Endothelial cell of hepatic sinusoid (primary cell): ENCODE measurements around the gene AKR7A2.
"Not testable (repeated sequence)": the region's sequence is repeated elsewhere in the genome, so short reads cannot be mapped to it uniquely, and the experiment has no call there.

Experiments
- in situ Hi-C: cut with HindIII; loops from 2 replicates; pipeline ENCODE4 v1.10.0; 2017; ENCODE audit warnings: low sequenced_read_pairs

The AKR7A2 gene

GRCh38 chr1:19309123-19309813, 2.7 kb downstream of the AKR7A2 start:
- in situ Hi-C loops: no loop called here

DNA sequence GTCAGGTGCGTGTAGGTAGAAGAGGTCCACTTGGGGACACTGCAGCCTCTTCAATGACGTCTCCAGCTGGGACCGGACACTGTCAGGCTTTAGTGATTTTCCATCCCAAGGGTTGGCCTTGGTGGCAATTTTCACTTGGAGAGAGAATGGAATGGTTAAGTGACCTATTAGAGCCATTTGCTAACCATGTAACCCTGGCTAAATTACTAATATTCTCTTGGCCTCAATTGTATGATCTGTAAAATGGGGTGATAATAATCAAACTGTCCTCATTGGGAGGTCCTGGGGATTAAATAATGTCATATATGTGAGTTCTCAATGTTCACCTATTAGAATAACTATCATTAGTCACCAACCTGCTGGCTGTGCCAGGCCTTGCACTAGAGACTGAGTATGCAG, 3.4 kb downstream of the AKR7A2 start:
- in situ Hi-C loops: no loop called here

DNA sequence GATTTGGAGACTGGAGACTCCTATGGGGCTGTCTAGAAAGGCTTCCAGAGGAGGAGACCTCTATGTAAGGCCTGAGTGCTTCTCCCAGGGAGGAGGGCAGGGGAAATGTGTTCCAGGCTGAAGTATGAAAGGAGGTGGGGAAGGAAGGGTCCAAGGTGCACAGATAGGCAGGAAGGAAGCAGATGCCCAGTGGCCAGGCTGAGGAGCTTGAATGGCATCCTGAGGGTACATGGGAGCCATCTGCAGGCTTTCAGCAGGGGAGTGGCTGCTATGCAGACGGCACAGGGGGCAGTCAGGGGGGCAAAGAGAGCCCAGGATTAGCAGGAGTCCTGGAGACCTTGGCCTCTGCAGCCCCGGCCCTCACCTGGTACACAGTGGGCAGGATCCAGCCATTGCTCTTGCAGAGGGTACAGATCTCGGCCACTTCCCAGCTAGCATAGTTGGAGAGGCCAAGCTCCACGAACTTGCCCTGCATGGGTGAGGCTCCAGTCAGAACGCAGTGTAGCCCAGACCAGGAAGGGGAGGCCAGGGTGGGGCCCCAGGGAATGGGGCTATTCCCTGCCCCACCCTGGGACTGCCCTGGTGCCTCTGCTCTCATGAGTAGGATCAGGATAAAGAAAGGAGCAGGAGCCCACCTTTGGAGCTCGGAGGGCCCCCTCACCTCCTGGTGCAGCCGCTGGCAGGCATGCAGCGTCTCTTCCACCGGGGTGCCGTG, 4.0 kb downstream of the AKR7A2 start:
- in situ Hi-C loops: no loop called here

DNA sequence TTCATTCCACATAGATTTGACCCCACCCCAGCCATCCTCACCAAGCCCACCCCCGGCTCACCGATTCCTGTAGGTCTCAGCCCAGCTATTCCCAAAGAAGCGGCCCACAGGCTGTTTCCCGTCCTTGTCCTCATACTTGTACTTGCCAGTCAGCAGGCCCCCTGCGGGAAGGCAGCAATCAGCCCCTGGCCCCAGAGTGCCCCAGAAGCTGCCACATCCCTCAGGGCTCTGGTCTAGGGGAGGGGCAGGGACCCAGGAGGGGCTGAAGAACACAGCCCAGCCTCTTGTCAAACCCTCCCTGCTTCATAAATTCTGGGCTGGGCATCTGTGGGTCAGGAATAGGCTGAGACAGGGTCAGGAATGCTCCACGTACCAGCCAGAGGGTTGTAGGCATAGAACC, 5.0 kb downstream of the AKR7A2 start:
- in situ Hi-C loops: no loop called here

DNA sequence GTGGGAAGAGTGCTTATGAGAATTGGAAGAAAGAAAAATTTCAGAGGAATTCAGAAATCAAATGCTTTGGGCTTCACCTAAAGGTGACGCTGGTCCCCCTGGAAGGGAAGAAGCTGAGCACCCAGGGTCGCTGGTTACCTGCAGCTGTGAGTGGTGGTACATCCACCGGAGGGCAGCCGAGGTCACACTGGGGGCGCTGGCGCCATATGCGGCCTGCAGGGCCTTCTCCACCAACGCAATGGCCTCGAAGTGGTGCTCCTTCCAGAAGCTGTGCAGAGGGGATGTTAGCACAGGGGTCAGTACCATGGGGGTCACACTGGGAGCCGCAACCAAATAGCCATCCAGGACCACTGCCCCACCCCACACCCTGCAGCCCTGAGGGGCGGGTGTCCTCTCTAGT, 6.1 kb downstream of the AKR7A2 start:
- in situ Hi-C loops: no loop called here

- in situ Hi-C loops: not testable (repeated sequence)
Measured at GRCh38 chr1:19304081-19304480, 7.9 kb downstream of the AKR7A2 start.

GRCh38 chr1:19300211-19300610, 11.7 kb downstream of the AKR7A2 start:
- in situ Hi-C loops: no loop called here

DNA sequence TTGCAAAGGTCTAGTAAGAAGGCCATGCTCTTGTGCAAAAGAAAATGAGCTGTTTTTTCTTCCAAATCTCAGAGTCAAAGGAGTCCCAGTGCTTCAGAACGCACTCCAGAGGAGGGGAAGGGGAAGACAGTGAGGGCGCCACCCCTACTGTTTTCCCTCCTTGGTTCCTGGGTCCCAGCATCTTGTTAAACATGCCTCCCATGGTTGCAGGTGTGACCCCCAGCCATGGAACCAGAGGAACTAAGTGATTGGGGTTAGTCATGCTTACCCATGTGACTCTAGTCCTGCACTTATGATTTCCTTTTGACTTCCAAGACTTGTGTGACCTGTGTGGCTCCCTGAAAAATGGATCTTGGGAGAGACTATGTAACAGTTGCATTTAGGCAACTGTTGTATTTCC, 17.3 kb downstream of the AKR7A2 start:
- in situ Hi-C loops: no loop called here

DNA sequence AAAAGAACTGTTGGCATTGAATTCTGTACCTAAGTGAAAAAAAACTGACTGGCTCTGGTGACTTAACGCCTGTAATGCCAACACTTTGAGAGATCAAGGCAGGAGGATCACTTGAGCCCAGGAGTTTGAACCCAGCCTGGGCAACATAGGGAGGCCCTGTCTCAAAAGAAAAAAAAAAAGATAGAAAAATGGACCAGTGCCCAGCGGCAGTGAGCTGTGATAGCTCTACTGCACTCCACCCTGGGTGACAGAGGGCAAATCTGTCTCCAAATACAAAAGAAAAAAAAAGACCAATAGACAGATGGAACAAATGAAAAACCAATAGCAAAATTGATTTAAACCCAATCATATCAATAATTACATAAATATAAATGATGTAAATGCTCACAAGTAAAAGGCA, 22.7 kb downstream of the AKR7A2 start:
- in situ Hi-C loops: no loop called here

- in situ Hi-C loops: not testable (repeated sequence)
Measured at GRCh38 chr1:19288324-19289241, 23.4 kb downstream of the AKR7A2 start, which contains the start of gene AKR7A3. AKR7A3 (minus strand) TSS chr1:19288770; CDS start chr1:19288709, 61 bp downstream.

- in situ Hi-C loops: no loop called here
Measured at GRCh38 chr1:19287436-19288185, 24.3 kb downstream of the AKR7A2 start.

GRCh38 chr1:19285807-19286206, 26.1 kb downstream of the AKR7A2 start:
- in situ Hi-C loops: not testable (repeated sequence)

GRCh38 chr1:19285366-19285765, 26.6 kb downstream of the AKR7A2 start:
- in situ Hi-C loops: not testable (repeated sequence)

- in situ Hi-C loops: no loop called here
Measured at GRCh38 chr1:19284881-19285280, 27.1 kb downstream of the AKR7A2 start.

DNA sequence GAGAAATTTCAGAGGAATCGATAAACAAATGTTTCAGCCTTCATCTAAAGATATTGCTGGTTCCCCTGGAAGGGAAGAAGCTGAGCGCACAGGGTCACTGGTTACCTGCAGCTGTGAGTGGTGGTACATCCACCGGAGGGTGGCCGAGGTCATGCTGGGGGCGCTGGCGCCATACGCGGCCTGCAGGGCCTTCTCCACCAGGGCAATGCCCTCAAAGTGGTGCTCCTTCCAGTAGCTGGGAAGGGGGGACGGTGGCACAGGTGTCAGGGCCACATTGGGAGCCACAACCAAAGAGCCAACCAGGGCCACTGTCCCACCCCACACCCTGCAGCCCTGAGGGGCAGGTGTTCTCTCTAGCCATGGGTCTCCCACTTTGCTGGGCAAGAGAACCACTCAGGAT, 28.1 kb downstream of the AKR7A2 start:
- in situ Hi-C loops: no loop called here

- in situ Hi-C loops: loop anchor here (10.0 kb wide), 1 partner anchor 70 kb away; no protein-coding TSS in a partner anchor
Measured at GRCh38 chr1:19274636-19275035, 37.3 kb downstream of the AKR7A2 start.

GRCh38 chr1:19273844-19274531, 38.0 kb downstream of the AKR7A2 start:
- in situ Hi-C loops: loop anchor here (10.0 kb wide), 1 partner anchor 71 kb away; no protein-coding TSS in a partner anchor

DNA sequence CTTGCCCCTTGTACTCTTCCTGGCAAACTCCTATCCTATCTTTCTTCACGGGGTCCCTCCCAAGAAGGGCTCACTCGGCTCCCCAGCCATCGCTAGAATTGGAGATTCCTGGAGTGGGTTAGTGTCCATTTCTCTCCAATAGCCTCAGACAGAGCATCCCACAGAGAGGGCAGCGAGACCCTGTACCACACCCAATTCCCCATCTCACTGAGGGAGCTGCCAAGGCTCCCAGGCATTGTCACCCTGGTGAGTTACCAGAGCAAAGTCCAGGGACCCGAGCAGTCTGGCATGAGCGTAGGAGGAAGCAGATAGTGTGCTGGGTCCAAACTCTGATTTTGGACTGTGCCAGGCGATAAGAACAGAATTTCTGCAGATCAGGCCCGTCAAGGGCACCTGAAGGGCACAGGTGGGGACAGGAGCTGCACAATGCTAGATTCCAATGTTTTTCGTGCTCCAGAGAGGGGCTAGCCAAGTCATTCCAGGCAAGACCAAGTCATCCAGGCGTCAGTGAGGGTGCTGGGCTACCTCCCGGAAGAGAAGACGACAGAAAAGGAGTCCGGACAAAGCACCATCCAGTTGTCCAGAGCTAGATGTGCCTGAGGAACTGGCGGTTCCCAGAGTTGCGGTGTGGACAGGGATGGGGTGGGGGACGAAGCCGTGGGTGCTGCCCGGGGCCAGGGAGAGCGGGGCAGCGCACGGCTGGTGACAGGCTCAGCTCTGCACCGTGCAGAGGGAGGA, 38.7 kb downstream of the AKR7A2 start:
- in situ Hi-C loops: loop anchor here (10.0 kb wide), 1 partner anchor 72 kb away; no protein-coding TSS in a partner anchor

DNA sequence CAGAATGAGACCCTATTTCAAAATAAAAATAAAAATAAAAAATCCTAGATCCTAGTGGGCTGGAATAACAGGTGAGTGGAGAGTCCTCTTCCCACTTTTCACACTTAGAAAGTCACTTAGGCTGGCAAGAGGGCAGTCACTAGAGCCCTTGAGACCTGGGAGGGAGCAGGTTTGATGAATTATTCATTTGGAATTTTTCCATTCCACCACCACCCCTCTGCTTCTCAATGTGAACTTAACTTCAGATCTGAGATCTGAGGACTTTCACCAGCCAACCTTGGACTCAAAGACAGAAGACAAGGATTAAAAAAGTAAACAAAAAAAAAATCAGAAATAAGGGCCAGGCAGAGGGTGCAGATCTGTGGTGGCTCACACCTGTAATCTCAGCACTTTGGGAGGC, 39.9 kb downstream of the AKR7A2 start:
- in situ Hi-C loops: loop anchor here (10.0 kb wide), 1 partner anchor 73 kb away; no protein-coding TSS in a partner anchor
